ELR (cell line): ENCODE results near the gene CD163L1.

Experiments used
- DNase-seq: peaks from one replicate; pipeline ENCODE4 v3.0.0-alpha.2; 2015; ENCODE audit warnings: low read depth

CD163L1 gene

DNA sequence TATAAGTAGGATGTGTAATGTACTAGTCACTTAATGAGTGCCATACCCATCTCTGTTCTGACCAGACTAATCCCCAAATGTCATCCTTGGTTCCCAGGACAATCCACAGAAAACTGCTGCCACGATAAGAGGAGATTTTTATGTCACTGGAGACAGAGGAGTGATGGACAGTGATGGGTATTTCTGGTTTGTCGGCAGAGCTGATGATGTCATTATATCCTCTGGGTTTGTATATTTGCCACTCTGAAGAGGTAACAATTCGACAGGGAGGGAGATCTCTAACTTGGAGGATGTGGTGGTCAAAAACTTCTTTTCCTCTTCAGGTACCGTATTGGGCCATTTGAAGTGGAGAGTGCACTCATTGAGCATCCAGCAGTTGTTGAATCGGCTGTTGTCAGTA is 119.8 kb downstream of the CD163L1 start:
- no peak for DNase-seq

DNA sequence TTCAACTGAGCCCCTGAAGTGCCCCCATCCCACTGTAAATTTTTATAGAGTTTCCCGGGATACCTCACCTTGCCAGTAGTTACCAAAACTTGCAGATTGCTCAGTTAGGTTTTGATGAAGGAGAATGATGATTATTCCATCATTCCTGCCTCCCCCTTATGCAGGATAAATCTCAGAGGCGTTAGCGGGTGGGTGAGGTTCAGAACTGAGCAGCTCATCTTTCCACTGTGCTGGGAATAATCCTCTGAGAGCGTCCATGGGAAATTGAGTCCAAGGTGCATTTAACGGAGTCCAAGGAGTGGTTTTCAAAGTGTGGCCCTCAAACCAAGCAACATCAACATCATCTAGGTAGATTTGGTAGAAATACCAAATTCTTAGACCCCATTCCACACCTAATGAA is 121.4 kb downstream of the CD163L1 start:
- DNase-seq, result no peak

DNA sequence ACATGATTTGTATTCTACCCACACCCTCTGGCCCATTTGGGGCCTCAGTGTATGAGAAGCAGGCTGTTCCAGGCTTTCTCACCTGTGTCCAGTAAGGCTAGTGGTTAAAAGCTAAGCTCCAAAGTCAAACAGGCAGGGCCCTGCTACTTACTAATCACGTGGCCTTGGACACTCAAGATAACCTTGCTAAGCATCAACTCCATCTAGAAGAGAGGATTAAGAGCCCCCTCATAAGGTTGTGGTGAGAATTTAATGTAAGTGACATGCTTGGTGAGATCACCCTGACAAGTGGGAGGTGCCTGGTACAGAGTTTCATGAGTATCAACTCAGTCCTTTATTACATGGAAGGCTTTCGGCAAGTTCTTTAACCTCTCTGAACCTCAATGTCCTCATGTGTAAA is 122.3 kb downstream of the CD163L1 start:
- no peak for DNase-seq

DNA sequence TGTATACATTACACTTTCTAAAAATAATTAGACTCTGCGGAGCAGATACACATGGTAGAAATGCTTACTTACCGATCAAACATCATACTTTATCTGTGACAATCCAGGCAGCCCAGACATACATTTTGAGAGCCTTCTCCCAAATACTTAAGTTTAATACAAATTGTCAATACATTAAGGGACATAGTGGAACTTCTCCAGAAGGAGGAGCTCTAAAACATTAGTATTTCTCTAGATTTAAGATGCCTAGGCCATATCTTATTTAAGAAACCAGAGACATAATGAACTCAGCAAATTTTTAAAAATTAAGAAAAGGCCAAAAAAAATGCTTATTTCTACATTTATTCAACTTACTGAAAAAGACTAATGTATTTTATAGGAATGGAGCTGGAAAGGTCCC is 124.0 kb downstream of the CD163L1 start:
- DNase-seq, result peak; percentile 32

DNA sequence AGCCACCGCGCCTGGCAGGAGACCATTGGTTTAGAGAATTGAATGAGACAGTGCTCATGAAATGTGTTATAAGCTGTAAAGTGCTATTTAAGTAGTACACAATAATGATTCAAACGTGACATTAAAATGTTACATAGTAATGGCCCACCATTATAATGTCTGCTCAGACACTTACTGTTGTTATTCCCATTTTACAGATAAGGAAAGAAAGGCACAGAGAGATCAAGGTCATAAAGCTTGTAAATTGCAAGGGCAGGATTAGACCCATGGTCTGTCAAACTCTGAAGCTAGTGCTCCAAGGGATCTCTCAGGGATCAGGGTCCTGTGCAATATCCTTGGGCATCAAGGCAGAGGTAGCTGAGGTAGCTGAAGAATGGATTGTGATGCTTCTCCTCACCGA is 133.9 kb downstream of the CD163L1 start:
- no peak for DNase-seq
